Stimulated activated naive CD4-positive, alpha-beta T cell treated with Interleukin-2 at 50 U/mL for 16 hours (primary cell): ENCODE results near the gene ZNF610.
A peak's percentile ranks its signal among the peaks of the same experiment; 100 is the strongest.

Source experiments
- DNase-seq: peaks from one replicate; lab custom pipeline; 2025; lab: John Stamatoyannopoulos, UW

The ZNF610 gene

GRCh38 chr19:52397310-52398080 is 61.5 kb downstream of the ZNF610 start, which contains the start of gene ZNF528:
Gene ZNF528, plus strand, starts transcription at chr19:52397849. Its CDS starts 4,165 bp downstream, at chr19:52402014.
- peak; percentile 90 for DNase-seq

GRCh38 chr19:52398081-52398441 is 62.0 kb downstream of the ZNF610 start:
- DNase-seq: no peak

- DNase-seq: no peak
Observed at GRCh38 chr19:52410276-52410675, 74.2 kb downstream of the ZNF610 start.

- no peak for DNase-seq
Observed at GRCh38 chr19:52415711-52416110, 79.7 kb downstream of the ZNF610 start.
